GM11168 (cell line): ENCODE data around the gene SPRN.

Source experiments
- in situ Hi-C: fragments of 300-500 bp; cut with MboI; formaldehyde crosslinking; loops from one replicate; pipeline ENCODE4 v1.12.0; 2022; ENCODE audit warnings: low sequenced_read_pairs; ENCODE audit not compliant: unreplicated experiment

The SPRN gene

DNA sequence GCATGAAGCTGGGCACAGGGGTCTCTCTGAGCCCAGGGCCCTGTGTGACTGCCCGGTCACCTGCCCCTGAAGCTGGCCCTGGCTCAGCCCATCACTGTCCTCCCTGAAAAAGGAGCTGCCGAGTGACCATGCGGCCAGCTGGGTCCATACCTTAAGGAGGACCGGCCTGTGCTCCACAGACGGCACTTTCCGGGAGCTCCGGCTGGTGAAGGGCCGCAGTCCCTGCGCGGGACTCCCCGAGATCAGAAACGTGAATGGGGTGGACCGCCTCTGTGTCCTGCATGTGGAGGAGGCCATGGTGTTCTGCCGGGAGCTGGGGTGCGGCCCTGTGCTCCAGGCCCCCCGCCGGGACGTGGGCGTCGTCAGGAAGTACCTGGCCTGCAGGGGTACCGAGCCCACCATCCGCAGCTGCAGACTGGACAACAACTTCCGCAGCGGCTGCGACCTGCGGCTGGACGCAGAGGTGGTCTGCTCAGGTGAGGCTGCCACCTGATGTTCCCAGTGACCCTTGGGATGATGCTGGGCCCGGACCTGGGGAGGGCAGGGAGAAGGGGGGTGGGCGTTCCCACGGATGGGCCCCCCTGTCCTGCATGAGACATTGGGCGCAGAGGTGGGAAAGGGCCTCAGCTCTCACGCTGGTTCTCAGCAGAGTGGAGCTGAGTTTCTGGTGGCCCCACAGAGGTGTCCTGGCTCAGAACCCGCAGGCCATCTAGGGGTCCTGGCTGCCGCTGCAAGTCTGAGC lies 32.8 kb upstream of the SPRN start:
- in situ Hi-C loops: no loop called here

DNA sequence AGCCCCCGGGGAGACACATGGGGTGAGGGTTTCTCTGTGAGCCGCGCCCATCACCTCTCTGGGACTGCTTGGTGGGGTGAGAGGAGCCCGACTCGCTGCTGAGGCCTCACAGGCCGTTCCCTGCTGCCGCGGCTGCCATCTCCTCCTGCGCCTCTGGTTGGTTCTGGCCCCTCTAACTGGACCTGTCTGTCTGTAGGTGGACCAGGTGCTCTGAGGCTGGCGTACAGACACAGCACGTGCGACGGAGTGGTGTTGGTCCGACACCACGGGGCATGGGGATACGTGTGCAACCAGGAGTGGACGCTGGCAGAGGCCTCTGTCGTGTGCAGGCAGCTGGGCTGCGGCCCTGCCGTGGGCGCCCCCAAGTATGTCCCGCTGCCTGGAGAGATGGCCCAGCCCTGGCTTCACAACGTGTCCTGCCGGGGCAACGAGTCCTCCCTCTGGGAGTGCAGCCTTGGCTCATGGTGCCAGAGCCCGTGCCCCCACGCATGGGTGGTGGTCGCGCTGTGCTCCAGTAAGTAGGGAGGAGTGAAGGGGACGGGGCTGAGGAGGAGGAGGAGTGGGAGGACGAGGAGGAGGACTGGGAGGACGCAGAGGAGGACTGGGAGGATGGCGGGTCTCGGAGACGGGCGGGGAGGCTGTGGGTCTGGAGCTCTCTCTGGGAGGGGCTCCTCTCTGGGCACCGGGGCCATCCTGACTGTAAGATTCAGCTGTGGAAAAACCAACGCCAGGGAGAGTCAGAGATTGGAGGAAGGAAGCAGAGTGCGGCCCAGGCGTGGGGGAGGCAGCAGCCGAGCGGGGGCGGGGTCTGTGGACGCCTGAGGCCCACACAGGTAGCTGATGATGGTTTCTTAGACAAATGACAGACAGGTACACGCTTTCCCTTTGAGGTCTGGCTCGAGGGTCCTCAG lies 31.9 kb upstream of the SPRN start:
- in situ Hi-C loops: no loop called here

DNA sequence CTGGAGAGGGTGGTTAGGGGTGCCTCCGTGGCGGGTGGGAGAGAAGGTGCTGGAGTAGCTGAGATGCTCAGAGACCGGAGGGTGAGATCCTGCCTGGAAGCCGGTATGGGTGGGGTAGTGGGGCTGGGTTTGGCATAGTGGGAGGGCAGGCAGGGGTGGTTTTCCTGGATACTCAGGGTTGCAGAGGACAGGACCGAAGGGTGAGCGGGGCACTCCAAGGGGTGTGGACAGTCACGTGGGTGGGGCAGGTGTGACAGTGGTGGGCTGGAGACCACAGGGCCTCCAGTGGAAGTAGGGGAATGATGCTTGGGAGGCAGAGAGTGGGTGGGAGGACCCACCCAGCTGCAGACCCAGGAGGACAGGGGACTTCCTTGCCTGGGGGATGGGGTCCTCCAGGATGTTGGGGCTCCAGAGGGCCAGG lies 31.2 kb upstream of the SPRN start:
- in situ Hi-C loops: no loop called here

DNA sequence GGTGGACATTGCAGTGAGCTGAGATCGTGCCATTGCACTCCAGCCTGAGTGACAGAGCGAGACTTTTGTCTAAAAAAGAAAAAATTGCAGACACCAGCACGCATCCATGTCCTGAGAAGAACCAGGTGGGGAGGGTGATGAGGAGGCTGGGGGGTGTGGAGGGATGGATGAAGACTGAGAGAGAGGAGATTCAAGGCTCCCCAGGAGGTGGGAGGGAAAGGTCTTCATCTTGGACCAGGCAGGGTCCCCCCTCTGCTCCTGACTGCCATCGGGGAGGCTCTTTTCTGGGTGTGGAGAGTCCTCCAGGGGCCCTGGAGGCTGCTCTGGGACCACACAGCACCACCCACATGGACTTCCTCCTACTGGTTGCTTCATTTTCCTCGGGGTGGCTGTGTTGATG lies 30.8 kb upstream of the SPRN start:
- in situ Hi-C loops: no loop called here

DNA sequence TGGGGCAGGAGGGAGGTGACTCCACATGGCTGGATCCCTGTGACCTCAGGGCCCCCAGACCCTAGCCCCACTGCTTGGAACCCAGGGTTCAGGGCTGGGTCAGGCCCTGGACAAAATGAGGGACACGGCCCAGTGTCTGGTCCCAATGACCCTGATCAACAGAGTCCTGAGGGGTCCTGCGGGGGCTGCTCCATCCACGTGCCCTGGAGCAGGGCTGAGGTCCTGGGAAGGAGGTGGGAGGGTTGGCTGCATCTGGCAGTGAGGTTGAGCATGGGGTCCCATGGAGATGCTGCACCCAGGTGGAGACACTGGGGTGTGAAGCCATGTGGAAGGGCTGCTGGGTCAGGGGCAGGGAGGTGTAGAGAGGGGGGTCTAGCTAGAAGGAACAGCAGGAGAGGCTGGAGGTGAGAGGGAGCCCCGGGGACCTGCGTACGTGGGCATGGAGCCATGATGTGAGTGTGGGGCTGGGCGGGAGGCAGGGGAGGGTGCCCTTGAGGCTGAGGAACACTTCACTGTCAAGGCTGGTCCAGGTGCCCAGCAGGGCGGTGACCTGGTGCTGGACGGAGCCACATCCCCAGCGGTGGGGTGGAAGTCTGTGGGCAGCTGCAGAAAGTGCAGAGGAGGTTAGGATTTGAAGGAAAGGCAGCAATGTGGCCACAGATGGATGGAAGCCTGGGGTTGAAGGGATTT lies 29.9 kb upstream of the SPRN start:
- in situ Hi-C loops: no loop called here

GRCh38 chr10:133453516-133454203 lies 29.2 kb upstream of the SPRN start, which contains the start of gene SCART1:
SCART1 (plus strand) TSS chr10:133453945; CDS start chr10:133453998, 53 bp downstream.
- in situ Hi-C loops: no loop called here

DNA sequence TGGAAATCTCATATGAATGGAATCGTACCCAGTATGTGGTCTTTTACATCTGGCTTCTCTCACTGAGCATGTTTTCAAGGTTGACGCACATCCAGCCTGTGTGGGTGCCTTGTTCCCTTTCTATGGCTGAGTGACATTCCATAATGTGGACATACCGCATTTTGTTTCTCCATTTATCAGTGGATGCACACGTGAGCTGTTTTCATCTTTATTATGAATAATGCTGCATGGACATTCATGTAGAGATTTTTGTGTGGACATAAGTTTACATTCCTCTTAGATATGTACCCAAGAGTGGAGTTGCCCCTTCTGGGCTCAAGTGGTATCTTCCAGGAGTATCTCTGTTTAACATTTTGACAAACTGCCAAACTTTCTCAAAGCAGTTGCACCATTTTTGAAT lies 28.0 kb upstream of the SPRN start:
- in situ Hi-C loops: no loop called here

GRCh38 chr10:133451346-133451745 lies 26.9 kb upstream of the SPRN start:
- in situ Hi-C loops: no loop called here

DNA sequence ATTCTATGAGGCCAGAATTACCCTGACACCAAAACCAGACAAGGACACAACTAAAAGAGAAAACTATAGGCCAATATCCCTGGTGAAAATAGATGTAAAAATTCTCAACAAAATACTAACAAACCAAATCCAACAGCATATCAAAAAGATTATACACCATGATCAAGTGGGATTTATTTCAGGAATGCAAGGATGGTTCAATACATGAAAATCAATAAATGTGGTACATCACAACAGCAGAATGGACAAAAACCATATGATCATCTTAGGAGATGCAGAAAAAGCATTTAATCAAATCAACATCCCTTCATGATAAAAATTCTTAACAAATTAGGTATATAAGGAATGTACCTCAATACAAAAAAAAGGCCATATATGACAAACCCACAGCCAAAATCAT lies 23.7 kb upstream of the SPRN start:
- in situ Hi-C loops: no loop called here

DNA sequence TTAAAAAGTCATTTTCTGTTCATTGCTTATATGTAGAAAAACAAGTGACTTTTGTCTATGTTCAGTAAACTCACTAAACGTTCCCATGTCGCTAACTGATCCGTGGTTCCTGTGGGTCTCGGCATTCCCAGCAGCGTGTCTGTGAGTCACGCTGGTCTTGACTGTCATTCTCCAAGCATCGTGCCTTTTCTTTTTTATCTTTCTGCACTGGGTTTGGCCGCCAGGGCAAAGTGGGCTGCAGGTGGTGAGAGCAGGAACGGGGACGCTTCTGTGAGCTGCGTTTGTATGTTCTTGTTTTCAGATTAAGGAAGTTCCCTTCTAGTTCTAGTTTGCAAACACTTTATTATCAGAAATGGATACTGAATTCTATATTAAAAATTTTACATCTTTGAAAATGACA lies 22.6 kb upstream of the SPRN start:
- in situ Hi-C loops: no loop called here

GRCh38 chr10:133445751-133446708 lies 21.6 kb upstream of the SPRN start:
- in situ Hi-C loops: no loop called here

DNA sequence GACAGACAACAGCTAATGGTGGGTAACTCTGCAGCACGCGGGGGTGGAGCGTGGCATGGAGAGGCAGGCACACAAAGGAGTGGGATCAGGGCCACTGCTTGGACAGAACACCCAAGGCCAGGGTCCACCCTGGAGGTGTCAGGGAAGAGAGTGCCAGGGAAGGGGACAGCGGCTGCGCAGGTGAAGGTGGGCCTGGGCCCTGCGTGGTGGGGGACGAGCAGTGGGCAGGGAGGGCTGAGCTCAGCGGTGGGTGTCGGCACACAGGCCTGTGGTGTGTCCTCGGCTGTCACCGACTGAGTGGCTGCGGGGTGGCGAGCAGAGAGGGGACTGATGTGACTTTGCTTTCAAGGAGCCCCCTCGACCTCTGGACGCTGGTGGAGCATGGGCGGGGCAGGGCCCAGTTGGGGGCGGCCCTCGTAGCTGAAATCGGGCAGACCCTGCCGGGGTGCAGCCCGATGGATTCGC lies 20.9 kb upstream of the SPRN start:
- in situ Hi-C loops: no loop called here

DNA sequence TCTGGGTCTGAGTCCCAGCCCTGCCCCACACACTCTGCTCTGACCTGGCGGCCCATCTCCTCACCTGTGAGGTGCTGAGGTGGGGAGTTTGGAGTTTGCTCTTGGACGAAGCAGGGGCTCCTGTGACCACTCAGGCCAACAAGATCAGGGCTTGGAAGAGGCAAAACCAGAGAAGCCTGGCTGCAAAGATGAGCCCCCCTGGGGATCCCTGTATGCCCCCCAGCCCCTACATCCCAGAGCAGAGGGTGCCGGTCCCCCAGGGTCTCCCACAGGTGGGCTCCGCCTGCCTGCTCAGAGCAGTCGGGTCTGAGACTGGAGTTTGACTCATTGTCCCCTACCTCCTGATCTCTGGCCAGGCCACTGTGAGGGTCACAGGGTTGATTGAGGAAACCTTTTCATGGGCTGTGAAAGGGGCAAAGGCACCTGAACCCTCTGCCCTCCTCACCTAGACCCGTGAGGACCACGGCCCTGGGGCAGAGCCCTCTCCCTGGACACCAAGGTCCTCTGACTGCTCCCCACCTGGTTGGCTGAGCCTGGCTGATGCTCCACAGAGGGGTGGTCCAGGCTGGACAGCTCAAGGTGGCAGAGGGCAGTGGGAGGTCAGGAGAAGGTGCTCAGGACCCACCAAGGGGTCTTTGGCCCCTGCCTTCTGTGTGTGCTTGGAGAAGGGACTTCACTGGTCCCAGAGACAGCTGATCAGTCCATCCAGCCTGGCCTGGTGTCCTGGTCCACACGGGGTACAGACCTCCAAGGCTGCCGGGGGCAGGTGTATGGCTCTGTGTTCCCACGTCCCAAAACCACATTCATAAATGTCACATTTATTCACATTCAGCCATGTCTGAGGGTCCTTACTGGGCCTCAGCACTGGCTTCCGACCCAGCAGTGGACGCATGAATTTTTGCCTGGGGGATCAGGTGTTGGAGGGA lies 20.2 kb upstream of the SPRN start:
- in situ Hi-C loops: no loop called here

DNA sequence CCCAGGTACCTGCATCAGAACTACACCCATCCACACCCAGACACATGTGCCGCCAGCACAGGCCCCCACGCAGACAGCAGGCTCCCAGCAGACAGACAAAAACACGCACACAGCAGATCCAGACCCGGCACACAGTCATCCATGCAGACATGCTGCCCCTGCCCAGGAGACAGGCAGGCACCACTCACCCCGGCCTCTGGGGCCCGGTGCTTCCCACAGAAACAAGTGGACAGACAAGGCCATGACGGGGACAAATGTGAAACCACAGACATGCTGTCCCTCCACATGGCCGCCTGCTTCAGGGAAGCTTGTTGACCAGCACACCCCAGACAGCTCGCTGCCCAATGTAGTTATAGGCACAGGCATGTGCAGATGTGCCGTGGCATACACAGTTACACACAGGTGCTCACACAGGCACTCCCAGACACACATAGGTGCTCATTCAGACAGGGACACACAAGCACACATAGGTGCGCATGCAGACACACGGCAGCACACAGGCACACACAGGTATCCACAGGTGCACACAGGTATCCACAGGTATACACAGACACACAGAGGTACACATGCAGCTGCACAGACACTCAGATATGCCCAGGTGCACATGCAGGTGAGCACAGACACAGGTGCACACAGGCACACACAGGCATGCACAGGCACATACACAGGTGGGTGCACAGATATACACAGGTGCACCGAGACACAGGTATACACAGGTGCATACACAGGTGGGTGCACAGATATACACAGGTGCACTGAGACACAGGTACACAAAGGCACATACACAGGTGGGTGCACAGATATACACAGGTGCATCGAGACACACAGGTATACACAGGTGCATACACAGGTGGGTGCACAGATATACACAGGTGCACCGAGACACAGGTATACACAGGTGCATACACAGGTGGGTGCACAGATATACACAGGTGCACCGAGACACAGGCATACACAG lies 18.8 kb upstream of the SPRN start:
- in situ Hi-C loops: no loop called here

- in situ Hi-C loops: no loop called here
Observed at GRCh38 chr10:133442191-133442966, 18.0 kb upstream of the SPRN start.

GRCh38 chr10:133441780-133442179 lies 17.4 kb upstream of the SPRN start:
- in situ Hi-C loops: no loop called here
